WERI-Rb-1 (cell line): ENCODE data around the gene SLC16A7.

ENCODE experiments used
- DNase-seq: peaks from one replicate; pipeline ENCODE4 v3.0.0-alpha.2; 2020
- H3K27ac ChIP-seq: fragments of 250-450 bp; sonication (Bioruptor Pico); 2 replicates; pipeline ENCODE4 v1.5.1; 2020; ENCODE audit warnings: mild to moderate bottlenecking, moderate library complexity
- H3K27me3 ChIP-seq: fragments of 250-450 bp; sonication (Bioruptor Pico); 2 replicates; pipeline ENCODE4 v1.5.1; 2021; ENCODE audit warnings: mild to moderate bottlenecking, low read depth, moderate library complexity; ENCODE audit not compliant: insufficient read depth, severe bottlenecking
- H3K36me3 ChIP-seq: fragments of 250-450 bp; sonication (Bioruptor Pico); 2 replicates; pipeline ENCODE4 v1.5.1; 2020; ENCODE audit warnings: mild to moderate bottlenecking, moderate library complexity
- H3K4me3 ChIP-seq: 2 replicates; pipeline ENCODE4 v1.5.1; 2011; ENCODE audit warnings: low read depth, mild to moderate bottlenecking, control low read depth, low read length
- H3K9me3 ChIP-seq: fragments of 250-450 bp; sonication (Bioruptor Pico); 2 replicates; pipeline ENCODE4 v1.5.1; 2021; ENCODE audit warnings: mild to moderate bottlenecking, moderate library complexity; ENCODE audit not compliant: severe bottlenecking
- TF ChIP-seq, protein P1 (sequence below): IDR thresholded peaks from 2 replicates; pipeline ENCODE4 v1.5.1; 2011; ENCODE audit warnings: low read depth, mild to moderate bottlenecking, control low read depth, inconsistent platforms, low read length

SLC16A7 gene

DNA sequence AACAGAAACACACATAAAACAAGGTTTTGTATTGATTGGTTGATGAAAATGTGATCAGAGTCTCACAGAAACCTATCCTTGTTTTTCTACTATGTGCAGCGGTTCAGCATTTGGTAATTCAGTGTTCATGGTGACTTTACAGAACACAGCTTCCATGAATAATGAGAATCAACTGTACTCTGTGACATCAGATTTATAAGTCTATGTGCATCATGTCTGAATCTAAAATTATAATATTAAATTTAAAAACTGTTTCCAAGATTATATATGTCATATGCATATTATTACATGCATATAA lies 104.3 kb downstream of the SLC16A7 start:
- H3K27me3 ChIP-seq, result no peaks in the 10 kb centered on the region
- H3K36me3 ChIP-seq, result no peaks in the 10 kb centered on the region
- H3K4me3 ChIP-seq, result no peak overlapping the region
- no peak for DNase-seq
- no peaks in the 10 kb centered on the region for H3K9me3 ChIP-seq
- no peak overlapping the region for H3K27ac ChIP-seq
- TF ChIP-seq, protein P1, sequence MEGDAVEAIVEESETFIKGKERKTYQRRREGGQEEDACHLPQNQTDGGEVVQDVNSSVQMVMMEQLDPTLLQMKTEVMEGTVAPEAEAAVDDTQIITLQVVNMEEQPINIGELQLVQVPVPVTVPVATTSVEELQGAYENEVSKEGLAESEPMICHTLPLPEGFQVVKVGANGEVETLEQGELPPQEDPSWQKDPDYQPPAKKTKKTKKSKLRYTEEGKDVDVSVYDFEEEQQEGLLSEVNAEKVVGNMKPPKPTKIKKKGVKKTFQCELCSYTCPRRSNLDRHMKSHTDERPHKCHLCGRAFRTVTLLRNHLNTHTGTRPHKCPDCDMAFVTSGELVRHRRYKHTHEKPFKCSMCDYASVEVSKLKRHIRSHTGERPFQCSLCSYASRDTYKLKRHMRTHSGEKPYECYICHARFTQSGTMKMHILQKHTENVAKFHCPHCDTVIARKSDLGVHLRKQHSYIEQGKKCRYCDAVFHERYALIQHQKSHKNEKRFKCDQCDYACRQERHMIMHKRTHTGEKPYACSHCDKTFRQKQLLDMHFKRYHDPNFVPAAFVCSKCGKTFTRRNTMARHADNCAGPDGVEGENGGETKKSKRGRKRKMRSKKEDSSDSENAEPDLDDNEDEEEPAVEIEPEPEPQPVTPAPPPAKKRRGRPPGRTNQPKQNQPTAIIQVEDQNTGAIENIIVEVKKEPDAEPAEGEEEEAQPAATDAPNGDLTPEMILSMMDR, result no peak

DNA sequence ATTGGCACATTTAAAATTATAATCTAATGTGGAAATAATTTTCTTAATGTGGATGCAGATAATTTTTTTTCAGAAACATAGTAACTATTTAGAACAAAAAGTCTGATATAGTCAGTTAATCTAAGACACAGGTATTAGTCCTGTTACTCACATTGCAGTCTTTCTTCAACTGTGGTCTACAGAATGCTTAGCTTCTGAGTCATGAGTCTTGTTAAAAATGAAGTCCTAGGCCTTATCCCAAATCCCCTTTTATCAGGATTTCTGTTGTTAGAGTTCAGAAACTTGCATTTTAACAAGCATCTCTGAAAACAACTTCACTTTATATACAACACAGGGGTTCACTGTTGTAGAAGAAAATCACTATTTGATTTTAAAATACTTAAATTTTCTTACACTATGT lies 112.2 kb downstream of the SLC16A7 start:
- no peaks in the 10 kb centered on the region for H3K9me3 ChIP-seq
- H3K27me3 ChIP-seq, result no peaks in the 10 kb centered on the region
- H3K36me3 ChIP-seq, result no peaks in the 10 kb centered on the region
- H3K27ac ChIP-seq, result no peak overlapping the region
- H3K4me3 ChIP-seq, result no peak overlapping the region
- TF ChIP-seq, protein P1, result no peak
- DNase-seq, result no peak

DNA sequence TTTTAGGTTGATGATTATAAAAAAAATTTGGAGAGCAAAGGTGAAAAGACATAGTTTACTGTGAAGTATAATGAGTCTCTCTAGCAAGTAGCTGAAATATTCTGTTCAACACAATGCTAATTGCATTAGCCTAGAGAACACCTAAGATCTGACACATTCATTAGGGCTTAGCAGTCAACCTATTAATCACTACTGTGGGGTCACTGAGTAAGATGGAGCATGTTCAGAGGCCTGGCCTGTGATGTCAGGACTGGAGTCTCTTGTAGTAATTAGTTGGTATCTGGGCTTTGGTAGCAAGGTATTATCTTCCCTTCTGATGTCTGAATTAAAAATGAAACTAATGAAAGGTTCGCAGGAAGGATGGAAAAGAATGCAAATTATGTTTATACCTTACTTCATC lies 112.7 kb downstream of the SLC16A7 start:
- no peaks in the 10 kb centered on the region for H3K9me3 ChIP-seq
- H3K27ac ChIP-seq, result no peak overlapping the region
- TF ChIP-seq, protein P1, result no peak
- peak; percentile 32 for DNase-seq
- H3K36me3 ChIP-seq, result no peaks in the 10 kb centered on the region
- H3K4me3 ChIP-seq, result no peak overlapping the region
- H3K27me3 ChIP-seq, result no peaks in the 10 kb centered on the region

DNA sequence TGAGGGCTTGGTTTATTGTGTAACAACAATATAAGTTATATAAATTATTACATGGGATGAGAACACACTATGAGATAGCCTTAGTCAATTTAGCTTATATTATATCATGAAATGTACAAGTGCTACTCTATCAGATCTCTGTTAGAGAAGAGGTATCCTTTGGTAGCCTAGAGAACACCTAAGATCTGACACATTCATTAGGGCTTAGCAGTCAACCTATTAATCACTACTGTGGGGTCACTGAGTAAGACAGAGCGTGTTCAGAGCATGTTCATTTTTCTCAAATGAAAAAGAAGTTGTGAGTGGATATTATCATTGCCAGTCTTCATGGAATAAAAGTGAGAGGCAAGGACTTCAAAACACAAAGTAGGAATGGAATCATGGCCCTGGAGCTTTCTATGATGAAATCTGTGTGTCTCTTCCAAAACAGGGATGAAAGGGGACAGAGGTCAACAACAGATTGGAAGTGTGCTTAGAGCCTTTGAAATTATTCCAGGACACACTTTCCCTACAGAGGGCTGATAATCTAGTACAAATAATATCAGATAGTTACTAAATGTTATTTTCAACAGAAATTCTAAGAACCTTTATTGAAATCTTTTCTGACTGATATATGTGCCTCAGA lies 114.3 kb downstream of the SLC16A7 start:
- Histone ChIP-seq H3K4me3 (no peak overlapping the region), H3K36me3 (no peaks in the 10 kb centered on the region), H3K27ac (no peak overlapping the region), H3K9me3 (no peaks in the 10 kb centered on the region), H3K27me3 (no peaks in the 10 kb centered on the region)
- TF ChIP-seq, protein P1, result no peak
- no peak for DNase-seq

DNA sequence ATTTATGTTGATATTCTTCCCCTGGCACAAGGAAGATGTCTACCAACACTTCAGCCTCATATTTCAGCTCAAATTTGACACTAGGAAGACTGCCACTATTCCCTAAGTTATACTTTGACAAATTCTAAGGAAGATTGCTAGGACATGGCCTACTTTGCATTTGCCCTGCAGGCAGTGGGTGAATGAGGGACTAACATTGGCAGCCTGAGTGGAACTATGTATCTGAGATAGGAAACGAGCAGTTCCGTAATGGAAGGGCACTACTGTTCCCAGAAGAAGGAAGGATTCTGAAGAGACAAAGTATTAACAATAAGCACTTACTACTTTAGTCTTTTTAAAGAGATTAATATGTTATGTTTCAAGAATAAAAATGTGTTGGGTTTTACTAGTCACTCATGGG lies 115.1 kb downstream of the SLC16A7 start:
- Histone ChIP-seq H3K9me3 (no peaks in the 10 kb centered on the region), H3K36me3 (no peaks in the 10 kb centered on the region), H3K27ac (no peak overlapping the region), H3K27me3 (no peaks in the 10 kb centered on the region), H3K4me3 (no peak overlapping the region)
- TF ChIP-seq, protein P1, result no peak
- no peak for DNase-seq

DNA sequence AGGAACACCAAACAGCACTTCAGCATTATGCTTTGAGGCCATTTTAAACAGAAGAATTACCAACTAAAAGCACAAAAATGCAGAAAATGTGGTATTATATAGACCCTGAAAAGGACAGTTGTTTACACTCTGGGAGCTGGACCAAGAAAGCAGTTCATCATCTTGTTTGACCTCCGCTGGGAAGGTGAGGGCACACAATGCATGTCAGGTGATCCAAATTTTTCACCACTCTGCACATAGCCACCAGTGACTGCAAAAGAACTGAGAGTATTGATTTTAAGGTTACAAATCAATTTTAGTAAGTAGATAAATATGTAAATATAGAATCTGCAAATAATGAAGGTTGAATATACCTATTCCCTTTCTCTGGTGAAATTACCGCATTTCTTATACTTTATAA lies 119.6 kb downstream of the SLC16A7 start:
- H3K36me3 ChIP-seq, result no peaks in the 10 kb centered on the region
- H3K27ac ChIP-seq, result no peak overlapping the region
- DNase-seq, result no peak
- no peaks in the 10 kb centered on the region for H3K27me3 ChIP-seq
- TF ChIP-seq, protein P1, result no peak
- H3K4me3 ChIP-seq, result no peak overlapping the region
- H3K9me3 ChIP-seq, result no peaks in the 10 kb centered on the region
